NCI-H1436 treated with DMSO at 0.1 percent for 48 hours (cell line): Measurements from ENCODE around the gene ANXA6.

ENCODE experiments used
- DNase-seq: peaks from one replicate; lab custom pipeline; 2025; lab: John Stamatoyannopoulos, UW

Gene ANXA6

GRCh38 chr5:151153300-151153699 is 4.3 kb downstream of the ANXA6 start:
- no peak for DNase-seq

- DNase-seq = no peak
These were observed 5.8 kb downstream of the ANXA6 start for GRCh38 chr5:151151793-151152192.

GRCh38 chr5:151151263-151151660 is 6.3 kb downstream of the ANXA6 start:
- DNase-seq = no peak

- DNase-seq = no peak
These were observed 6.9 kb downstream of the ANXA6 start for GRCh38 chr5:151150471-151151262.

GRCh38 chr5:151148583-151148982 is 9.0 kb downstream of the ANXA6 start:
- DNase-seq = no peak

GRCh38 chr5:151147033-151147432 is 10.5 kb downstream of the ANXA6 start:
- DNase-seq = no peak

GRCh38 chr5:151146061-151146460 is 11.5 kb downstream of the ANXA6 start:
- DNase-seq = no peak

GRCh38 chr5:151144922-151145321 is 12.7 kb downstream of the ANXA6 start:
- DNase-seq = no peak

- DNase-seq = no peak
These were observed 13.3 kb downstream of the ANXA6 start for GRCh38 chr5:151144275-151144674.

GRCh38 chr5:151143645-151144044 is 13.9 kb downstream of the ANXA6 start:
- no peak for DNase-seq

- DNase-seq = no peak
These were observed 14.6 kb downstream of the ANXA6 start for GRCh38 chr5:151142933-151143332.

- no peak for DNase-seq
These were observed 16.0 kb downstream of the ANXA6 start for GRCh38 chr5:151141535-151141934.

- no peak for DNase-seq
These were observed 16.7 kb downstream of the ANXA6 start for GRCh38 chr5:151140686-151141459.

GRCh38 chr5:151139646-151140045 is 17.9 kb downstream of the ANXA6 start:
- no peak for DNase-seq

GRCh38 chr5:151139015-151139414 is 18.6 kb downstream of the ANXA6 start:
- no peak for DNase-seq

- no peak for DNase-seq
These were observed 19.5 kb downstream of the ANXA6 start for GRCh38 chr5:151138114-151138513.

GRCh38 chr5:151137067-151137825 is 20.3 kb downstream of the ANXA6 start:
- no peak for DNase-seq

GRCh38 chr5:151134228-151134627 is 23.4 kb downstream of the ANXA6 start:
- DNase-seq = no peak

GRCh38 chr5:151132963-151133362 is 24.6 kb downstream of the ANXA6 start:
- no peak for DNase-seq

GRCh38 chr5:151130922-151131891 is 26.4 kb downstream of the ANXA6 start:
- no peak for DNase-seq

- no peak for DNase-seq
These were observed 27.2 kb downstream of the ANXA6 start for GRCh38 chr5:151130235-151130921.
